ENCODE measurements around the gene ATP5MC2.

ATP5MC2 gene

DNA sequence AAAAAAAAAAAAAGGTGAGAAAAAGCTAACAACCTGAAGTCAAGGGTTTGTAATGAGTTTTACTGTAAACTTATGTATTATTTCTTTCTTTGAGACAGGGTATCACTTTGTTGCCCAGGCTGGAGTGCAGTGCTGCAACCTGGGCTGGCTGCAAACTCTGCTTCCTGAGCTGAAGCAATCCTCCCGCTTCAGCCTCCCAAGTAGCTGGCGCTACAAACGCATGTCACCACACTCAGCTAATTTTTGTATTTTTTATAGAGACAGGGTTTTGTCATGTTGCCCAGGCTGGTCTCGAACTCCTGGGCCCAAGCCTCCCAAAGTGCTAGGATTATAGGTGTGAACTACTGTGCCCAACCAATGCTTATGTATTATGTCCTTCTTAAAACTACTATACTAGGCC, 58.9 kb downstream of the ATP5MC2 start:
- DNase-seq: no peak
